OCI-LY7 (cell line): ENCODE data around the gene PDS5A. TPM values are rescaled to one million over a fixed set of nuclear protein-coding genes. Genes with fewer than 3 reads are reported as not detected.

ENCODE experiments used
- BruUV-seq: library from RNA; stranded (reverse); fragments of 400-500 nt; replicated peaks from 2 replicates; lab custom pipeline; 2021; lab: Mats Ljungman, UMichigan
- CTCF ChIA-PET: fragments of 300-600 bp; sonication (Branson Sonifier 250); formaldehyde crosslinking; loops from one replicate; lab custom pipeline; 2022; ENCODE audit warnings: antibody characterized with exemption; ENCODE audit not compliant: unreplicated experiment; lab: Charles Lee
- POLR2A ChIA-PET: fragments of 300-600 bp; sonication (Branson Sonifier 250); formaldehyde crosslinking; loops from one replicate; lab custom pipeline; 2022; ENCODE audit warnings: antibody characterized with exemption; lab: Charles Lee
- DNase-seq: peaks from one replicate; pipeline ENCODE4 v3.0.0-alpha.2; 2015; ENCODE audit warnings: low spot score
- H2AFZ ChIP-seq: fragments of 200-600 bp; sonication (generic), shearing (Covaris generic); 2 replicates; pipeline ENCODE4 v1.6.1; 2014; ENCODE audit warnings: mild to moderate bottlenecking, antibody characterized with exemption, low read length, moderate library complexity
- H3K27ac ChIP-seq: fragments of 200-600 bp; sonication (generic); 2 replicates; pipeline ENCODE4 v1.5.1; 2014; ENCODE audit warnings: mixed run types, low read depth, mild to moderate bottlenecking, moderate library complexity, low read length, inconsistent platforms; ENCODE audit not compliant: poor library complexity, severe bottlenecking
- H3K36me3 ChIP-seq: fragments of 200-600 bp; sonication (generic); 2 replicates; pipeline ENCODE4 v1.6.1; 2014; ENCODE audit warnings: mild to moderate bottlenecking, antibody characterized with exemption, low read length, moderate library complexity, mixed read lengths; ENCODE audit not compliant: insufficient read depth
- H3K4me1 ChIP-seq: fragments of 200-600 bp; sonication (generic); 2 replicates; pipeline ENCODE4 v1.5.1; 2014; ENCODE audit warnings: mild to moderate bottlenecking, low read length; ENCODE audit not compliant: insufficient read depth, poor library complexity, severe bottlenecking
- H3K4me2 ChIP-seq: fragments of 200-600 bp; sonication (generic); 2 replicates; pipeline ENCODE4 v1.6.1; 2014; ENCODE audit warnings: mild to moderate bottlenecking, low read length
- H3K4me3 ChIP-seq: fragments of 200-600 bp; sonication (generic); 2 replicates; pipeline ENCODE4 v1.5.1; 2014; ENCODE audit warnings: mild to moderate bottlenecking, low read depth, low read length; ENCODE audit not compliant: poor library complexity, severe bottlenecking
- H3K79me2 ChIP-seq: fragments of 200-600 bp; sonication (generic); 2 replicates; pipeline ENCODE4 v1.6.1; 2016; ENCODE audit warnings: low read depth, mild to moderate bottlenecking, low read length, moderate library complexity, mixed read lengths; ENCODE audit not compliant: insufficient read depth
- H3K9me2 ChIP-seq: fragments of 200-600 bp; sonication (generic); 2 replicates; pipeline ENCODE4 v1.6.1; 2016; ENCODE audit warnings: mild to moderate bottlenecking, low read length, mixed read lengths; ENCODE audit not compliant: insufficient read depth
- H3K9me3 ChIP-seq: fragments of 200-600 bp; sonication (generic); 2 replicates; pipeline ENCODE4 v1.6.1; 2014; ENCODE audit warnings: mild to moderate bottlenecking, mixed run types, low read length, mixed read lengths
- H4K20me1 ChIP-seq: fragments of 200-600 bp; sonication (generic); 2 replicates; pipeline ENCODE4 v1.6.1; 2014; ENCODE audit warnings: mild to moderate bottlenecking, antibody characterized with exemption, low read length, moderate library complexity, mixed read lengths; ENCODE audit not compliant: insufficient read depth
- CTCF ChIP-seq: fragments of 200-600 bp; sonication (generic); conservative IDR thresholded peaks from 2 replicates; pipeline ENCODE4 v1.5.1; 2014; ENCODE audit warnings: mild to moderate bottlenecking, antibody characterized with exemption, low read length, moderate library complexity, mixed read lengths
- EZH2phosphoT487 ChIP-seq: fragments of 200-600 bp; sonication (generic); IDR thresholded peaks from 2 replicates; pipeline ENCODE4 v1.6.1; 2018; ENCODE audit warnings: low read depth, borderline replicate concordance, mild to moderate bottlenecking, mixed run types, antibody characterized with exemption, low read length, moderate library complexity, mixed read lengths
- intact Hi-C: fragments of 100-400 bp; cut with micrococcal nuclease; formaldehyde crosslinking; loops from one replicate; pipeline ENCODE4 v1.10.0; 2022; ENCODE audit not compliant: unreplicated experiment
- total RNA-seq, 2 experiments: library from RNA; depleted of rRNA in 1 of 2; stranded (reverse); fragments of >200 nt in 1 of 2; shearing (Covaris generic) in 1 of 2; gene quantifications; 2 replicates each; pipeline ENCODE4 v1.2.3, GENCODE V29; 2014 to 2022

PDS5A gene
- total RNA-seq, 2 experiments from 2014 or later = 69.5 to 114 TPM

- no peak for DNase-seq
Measured at GRCh38 chr4:39932776-39933402, 44.8 kb downstream of the PDS5A start.

GRCh38 chr4:39931441-39931901 lies 46.2 kb downstream of the PDS5A start:
- no peak overlapping the region for H3K4me2 ChIP-seq
- intact Hi-C loops = no loop called here
- no peak overlapping the region for H2AFZ ChIP-seq
- H3K4me1 ChIP-seq = peaks cover 39% of the 10 kb centered on the region
- CTCF ChIA-PET = no interaction called here
- no TSS peak for BruUV-seq
- H3K4me3 ChIP-seq = no peak overlapping the region
- H3K9me2 ChIP-seq = no peaks in the 10 kb centered on the region
- peak overlapping the region; percentile 20 for H3K27ac ChIP-seq
- H3K36me3 ChIP-seq = peaks cover 64% of the 10 kb centered on the region
- TF ChIP-seq CTCF = no peak
- TF ChIP-seq EZH2phosphoT487 = no peak
- POLR2A ChIA-PET = interaction anchor here (0.5 to 1.7 kb wide), 6 partner anchors 13 to 776 kb away, joined by 3 to 5 read pairs (median 4); no protein-coding TSS in a partner anchor
- H3K79me2 ChIP-seq = peaks cover 82% of the 10 kb centered on the region
- no peak for DNase-seq
- H3K9me3 ChIP-seq = no peaks in the 10 kb centered on the region
- peaks cover 16% of the 10 kb centered on the region; the same call in 1 of the 2 replicates for H4K20me1 ChIP-seq

More at GRCh38 chr4:39932776-39933402, 44.8 kb downstream of the PDS5A start:
- BruUV-seq = no TSS peak
- H3K4me2 ChIP-seq = peak overlapping the region; percentile 20; the same call in 1 of the 2 replicates
- peak overlapping the region; percentile 7 for H3K4me3 ChIP-seq
- H3K9me3 ChIP-seq = no peaks in the 10 kb centered on the region
- TF ChIP-seq EZH2phosphoT487 = no peak
- TF ChIP-seq CTCF = no peak
- intact Hi-C loops = no loop called here
- CTCF ChIA-PET = no interaction called here
- peaks cover 39% of the 10 kb centered on the region for H3K4me1 ChIP-seq
- H4K20me1 ChIP-seq = peaks cover 12% of the 10 kb centered on the region; the same call in 1 of the 2 replicates
- no peak overlapping the region for H2AFZ ChIP-seq
- H3K27ac ChIP-seq = no peak overlapping the region
- POLR2A ChIA-PET = interaction anchor here (0.6 to 1.7 kb wide), 3 partner anchors 21 to 87 kb away, joined by 4 to 5 read pairs (median 4); no protein-coding TSS in a partner anchor
- H3K36me3 ChIP-seq = peaks cover 65% of the 10 kb centered on the region
- no peaks in the 10 kb centered on the region for H3K9me2 ChIP-seq
- peaks cover 92% of the 10 kb centered on the region for H3K79me2 ChIP-seq

GRCh38 chr4:39928538-39928937 lies 49.2 kb downstream of the PDS5A start:
- intact Hi-C loops = no loop called here
- BruUV-seq = no TSS peak
- Histone ChIP-seq H3K9me2 (no peaks in the 10 kb centered on the region), H3K79me2 (peaks cover 63% of the 10 kb centered on the region), H2AFZ (no peak overlapping the region), H3K4me2 (no peak overlapping the region), H4K20me1 (peaks cover 9% of the 10 kb centered on the region; the same call in 1 of the 2 replicates), H3K4me3 (no peak overlapping the region), H3K9me3 (no peaks in the 10 kb centered on the region), H3K36me3 (peaks cover 65% of the 10 kb centered on the region), H3K4me1 (peaks cover 27% of the 10 kb centered on the region), H3K27ac (no peak overlapping the region)
- ChIA-PET CTCF (no interaction called here), POLR2A (interaction anchor here (0.6 kb wide), 1 partner anchor 247 kb away, joined by 7 read pairs; no protein-coding TSS in a partner anchor)
- no peak for TF ChIP-seq CTCF
- DNase-seq = no peak
